Motor neuron (in vitro differentiated cells): Measurements from ENCODE around the gene RAD51AP1. TPM values are rescaled to one million over a fixed set of nuclear protein-coding genes. Genes with fewer than 3 reads are reported as not detected.
A peak's percentile ranks its signal among the peaks of the same experiment; 100 is the strongest.

Source experiments
- ATAC-seq, 8 experiments: fragments of 200-7000 bp; cut with Tn5 transposase; replicated peaks in 6 of 8; 2 replicates each; pipeline ENCODE4 v1.8.0; 2021; ENCODE audit warnings: mild to moderate bottlenecking in 8 of 8, moderate library complexity in 8 of 8
- H3K27ac ChIP-seq, 2 donors: fragments of 250-450 bp; sonication (Bioruptor Pico); 2 replicates each; pipeline ENCODE4 v1.9.0; 2021; ENCODE audit warnings: antibody characterized with exemption in 2 of 2, mild to moderate bottlenecking in 2 of 2, moderate library complexity in 1 of 2
- H3K4me1 ChIP-seq, 2 donors: fragments of 250-450 bp; sonication (Bioruptor Pico); replicated peaks in 1 of 2; 2 replicates each; pipeline ENCODE4 v1.6.1; 2021; ENCODE audit warnings: antibody characterized with exemption in 2 of 2, mild to moderate bottlenecking in 2 of 2, moderate library complexity in 1 of 2
- H3K4me3 ChIP-seq, 5 donors: fragments of 250-450 bp; sonication (Bioruptor Pico); 2 replicates each; pipeline ENCODE4 v1.9.0; 2021; ENCODE audit warnings: antibody characterized with exemption in 5 of 5, mild to moderate bottlenecking in 5 of 5, moderate library complexity in 4 of 5
- WGBS, 10 experiments: fragments of 450-650 bp; shearing (Covaris generic); methylation state at CpG; one replicate each; pipeline ENCODE4 v1.0.0; 2022; 5-methylcytosine and 5-hydroxymethylcytosine counted together
- in situ Hi-C, 9 experiments: fragments of 400-800 bp; cut with MboI; loops; one replicate each; pipeline ENCODE4 v1.15.0; 2021; ENCODE audit warnings: low sequenced_read_pairs in 9 of 9, low pct_unique_long_range_greater_than_20kb in 2 of 9; ENCODE audit not compliant: unreplicated experiment in 9 of 9
- total RNA-seq, 8 experiments: library from RNA; unstranded; fragments of 300-600 nt; gene quantifications; 2 replicates each; pipeline versions ENCODE4 v1.2.3 to v1.2.4, GENCODE V29; 2022

The RAD51AP1 gene
- total RNA-seq, 8 experiments from 2014 or later = 0.25 to 32.1 (median 5.5) TPM

GRCh38 chr12:4555804-4556203 lies 17.1 kb downstream of the RAD51AP1 start:
- in situ Hi-C loops = loop anchor here in 2 of 9 experiments (25.0 kb wide), 1 partner anchor 206 kb away; no protein-coding TSS in a partner anchor
- ATAC-seq = no peak

DNA sequence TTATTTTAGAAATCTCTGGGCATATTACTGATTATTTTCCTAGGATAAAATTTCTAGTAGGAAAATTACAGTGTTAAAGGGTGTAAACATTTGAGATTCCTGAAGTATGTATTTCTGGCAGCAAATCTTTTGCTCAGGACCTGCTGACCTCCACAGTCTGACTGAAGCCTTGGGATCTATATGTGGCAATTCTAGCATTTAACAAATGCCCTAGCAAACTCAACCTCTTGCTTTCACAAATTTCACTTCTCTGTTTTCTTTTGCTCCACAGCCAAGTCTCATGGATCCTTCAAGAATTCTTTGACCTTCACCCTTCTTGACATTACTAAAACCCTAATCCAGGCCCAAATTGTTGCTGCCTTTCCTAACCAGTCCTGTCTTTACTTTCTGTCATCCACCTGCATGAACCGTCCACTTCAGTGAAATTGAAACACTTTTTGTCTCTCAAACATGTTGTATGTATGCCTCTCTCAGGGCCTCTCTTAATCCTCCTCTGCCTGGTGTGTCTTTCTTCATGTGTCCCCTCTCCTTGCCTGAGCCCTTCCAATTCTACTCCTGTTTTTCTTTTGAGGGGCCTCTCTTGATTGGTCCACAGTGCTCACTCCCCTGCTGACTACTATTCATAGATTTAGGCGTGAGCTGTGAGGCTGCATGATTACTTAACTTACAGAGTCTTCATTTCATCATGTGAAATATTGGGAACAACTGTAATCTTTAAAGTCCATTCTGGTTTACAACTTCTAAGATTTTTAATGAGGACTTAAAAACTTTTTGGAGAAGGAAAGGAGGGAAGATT lies 18.2 kb downstream of the RAD51AP1 start:
- Histone ChIP-seq H3K27ac (no peak overlapping the region), H3K4me1 (peaks cover 3 to 4% of the 10 kb centered on the region in 2 donors), H3K4me3 (no peak overlapping the region)
- no peak for ATAC-seq
- in situ Hi-C loops = loop anchor here in 2 of 9 experiments (25.0 kb wide), 1 partner anchor 205 kb away; no protein-coding TSS in a partner anchor
- 65 to 100% (median 88%) methylated on average over 1 to 2 of the region's 2 CpGs; no CpG with 5 or more reads in 1 of the 10 experiments for WGBS, 10 experiments

More at GRCh38 chr12:4555804-4556203, 17.1 kb downstream of the RAD51AP1 start:
- Histone ChIP-seq H3K4me1 (no peaks in the 10 kb centered on the region), H3K4me3 (no peak overlapping the region), H3K27ac (no peak overlapping the region)
- 75 to 100% (median 90%) methylated on average over 1 to 2 of the region's 2 CpGs; no CpG with 5 or more reads in 2 of the 10 experiments for WGBS, 10 experiments

- in situ Hi-C loops = loop anchor here in 2 of 9 experiments (25.0 kb wide), 1 partner anchor 205 kb away; no protein-coding TSS in a partner anchor
- WGBS, 10 experiments = 0 to 100% (median 93%) methylated on average over 1 to 5 of the region's 5 CpGs
- no peak overlapping the region for H3K27ac ChIP-seq
Measured at GRCh38 chr12:4557586-4557985, 18.9 kb downstream of the RAD51AP1 start.

GRCh38 chr12:4558171-4558570 lies 19.5 kb downstream of the RAD51AP1 start:
- in situ Hi-C loops = loop anchor here in 2 of 9 experiments (25.0 kb wide), 1 partner anchor 204 kb away; no protein-coding TSS in a partner anchor
- WGBS, 10 experiments = 88 to 100% (median 100%) methylated on average over 1 to 2 of the region's 2 CpGs; no CpG with 5 or more reads in 2 of the 10 experiments
- no peak for ATAC-seq
- Histone ChIP-seq H3K27ac (no peak overlapping the region), H3K4me1 (peaks cover 10 to 15% of the 10 kb centered on the region in 2 donors), H3K4me3 (no peak overlapping the region)

More at GRCh38 chr12:4557586-4557985, 18.9 kb downstream of the RAD51AP1 start:
- H3K4me1 ChIP-seq = peaks cover 6 to 9% of the 10 kb centered on the region in 2 donors
- no peak for ATAC-seq
- H3K4me3 ChIP-seq = no peak overlapping the region

- in situ Hi-C loops = loop anchor here in 2 of 9 experiments (25.0 kb wide), 1 partner anchor 200 kb away; no protein-coding TSS in a partner anchor
- 0 to 21% (median 11%) methylated on average over 2 to 22 of the region's 44 CpGs; no CpG with 5 or more reads in 4 of the 10 experiments for WGBS, 10 experiments
- H3K4me1 ChIP-seq = peaks cover 10 to 16% of the 10 kb centered on the region in 2 donors
- peak; percentile 98 to 100 (median 99) for ATAC-seq
- peak within 1 kb of the TSS; percentile 7 to 22 (median 13) for H3K4me3 ChIP-seq
- H3K27ac ChIP-seq = peak within 1 kb of the TSS; percentile 6 to 60
Measured at GRCh38 chr12:4562034-4562657, 23.5 kb downstream of the RAD51AP1 start, which contains the start of gene DYRK4. Gene DYRK4 (plus strand): TSS chr12:4562208. CDS start chr12:4562246, 38 bp downstream.

GRCh38 chr12:4563336-4563735 lies 24.6 kb downstream of the RAD51AP1 start:
- no peak for ATAC-seq
- Histone ChIP-seq H3K4me1 (peaks cover 10 to 16% of the 10 kb centered on the region in 2 donors), H3K4me3 (no peak overlapping the region), H3K27ac (no peak overlapping the region)
- WGBS, 10 experiments = 20 to 100% (median 93%) methylated on average over 1 to 3 of the region's 3 CpGs; no CpG with 5 or more reads in 1 of the 10 experiments
- in situ Hi-C loops = loop anchor here in 2 of 9 experiments (25.0 kb wide), 1 partner anchor 199 kb away; no protein-coding TSS in a partner anchor

- no peak for ATAC-seq
- in situ Hi-C loops = loop anchor here in 2 of 9 experiments (25.0 kb wide), 1 partner anchor 197 kb away; no protein-coding TSS in a partner anchor
- WGBS, 10 experiments = 53 to 100% (median 86%) methylated on average over 1 to 5 of the region's 5 CpGs
- no peak overlapping the region for H3K27ac ChIP-seq
- no peak overlapping the region for H3K4me3 ChIP-seq
- peaks cover 10 to 16% of the 10 kb centered on the region in 2 donors for H3K4me1 ChIP-seq
Measured at GRCh38 chr12:4564818-4565217, 26.1 kb downstream of the RAD51AP1 start.

GRCh38 chr12:4566474-4566873 lies 27.8 kb downstream of the RAD51AP1 start:
- in situ Hi-C loops = loop anchor here in 2 of 9 experiments (25.0 kb wide), 1 partner anchor 196 kb away; no protein-coding TSS in a partner anchor
- no peak for ATAC-seq
- Histone ChIP-seq H3K27ac (no peak overlapping the region), H3K4me1 (peaks cover 10 to 16% of the 10 kb centered on the region in 2 donors), H3K4me3 (no peak overlapping the region)
- 40 to 100% (median 90%) methylated on average over 1 to 2 of the region's 2 CpGs for WGBS, 10 experiments

DNA sequence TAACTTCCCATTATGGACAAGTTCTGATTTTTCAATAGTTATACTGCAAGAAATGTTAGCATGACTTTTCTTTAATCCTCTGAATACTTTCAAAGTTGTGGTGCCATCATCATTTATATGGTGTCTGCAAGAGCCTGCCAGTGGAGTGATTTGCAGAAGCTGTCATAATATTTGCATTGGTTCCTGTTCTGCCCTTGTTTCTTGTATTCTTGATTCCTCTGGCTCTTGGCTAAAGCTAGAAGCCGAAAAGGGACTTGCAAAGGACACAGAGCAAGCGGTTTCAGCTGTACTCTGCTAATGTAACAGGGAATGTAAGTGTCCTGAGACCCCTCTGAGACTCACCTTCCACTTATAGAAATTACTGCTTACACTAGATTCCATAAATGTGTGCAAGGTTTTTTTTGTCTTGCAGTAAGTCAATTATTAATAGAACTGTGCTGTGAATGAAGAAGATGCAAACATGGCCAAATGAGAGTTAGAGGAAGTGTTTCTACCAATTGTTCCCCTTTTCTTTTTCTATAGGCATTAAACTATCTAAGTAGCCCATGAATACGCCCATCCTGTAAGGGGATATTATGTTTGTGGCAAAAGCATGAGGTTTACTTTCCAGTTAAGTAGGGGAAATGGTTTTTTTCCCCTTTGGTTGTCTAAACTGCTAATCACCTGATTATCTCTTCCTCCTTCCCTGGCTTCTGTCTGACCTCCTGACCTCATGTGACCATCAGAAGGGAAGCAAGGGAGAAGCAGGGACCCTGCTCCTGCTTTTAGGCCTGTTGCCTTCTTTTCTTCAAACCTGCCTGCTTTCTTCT lies 28.6 kb downstream of the RAD51AP1 start:
- Histone ChIP-seq H3K4me3 (no peak overlapping the region), H3K4me1 (peaks cover 7 to 10% of the 10 kb centered on the region in 2 donors), H3K27ac (no peak overlapping the region)
- in situ Hi-C loops = loop anchor here in 2 of 9 experiments (25.0 kb wide), 1 partner anchor 195 kb away; no protein-coding TSS in a partner anchor
- WGBS, 10 experiments = 34 to 100% (median 79%) methylated on average over 1 to 3 of the region's 3 CpGs; no CpG with 5 or more reads in 1 of the 10 experiments
- no peak for ATAC-seq

- no peak for ATAC-seq
- Histone ChIP-seq H3K4me1 (no peaks in the 10 kb centered on the region), H3K27ac (no peak overlapping the region), H3K4me3 (no peak overlapping the region)
- WGBS, 10 experiments = 81 to 100% (median 96%) methylated on average over 2 to 4 of the region's 4 CpGs; no CpG with 5 or more reads in 3 of the 10 experiments
- in situ Hi-C loops = loop anchor here in 2 of 9 experiments (25.0 kb wide), 1 partner anchor 193 kb away; no protein-coding TSS in a partner anchor
Measured at GRCh38 chr12:4569261-4569660, 30.6 kb downstream of the RAD51AP1 start.

DNA sequence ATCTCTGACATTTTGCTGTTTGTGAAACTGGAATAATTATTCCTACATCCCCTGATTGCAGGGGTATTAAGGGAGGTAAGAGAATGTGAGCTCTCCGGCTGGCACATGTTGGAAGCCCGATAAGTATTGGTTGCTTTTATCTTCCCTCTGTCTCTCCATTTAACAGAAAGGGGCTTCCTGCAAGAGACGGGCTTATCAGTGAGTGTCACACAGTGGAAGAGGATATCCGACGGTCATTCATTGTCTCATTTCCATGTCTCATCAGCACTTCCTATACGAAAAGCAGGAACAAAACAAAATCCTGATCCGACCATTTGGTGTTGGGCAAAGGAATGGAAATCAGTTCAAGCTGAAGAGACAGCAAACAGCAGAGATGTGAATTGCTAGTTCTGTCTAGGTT lies 34.0 kb downstream of the RAD51AP1 start:
- H3K27ac ChIP-seq = no peak overlapping the region
- no peak for ATAC-seq
- 68 to 100% (median 98%) methylated on average over 1 to 7 of the region's 7 CpGs; no CpG with 5 or more reads in 2 of the 10 experiments for WGBS, 10 experiments
- in situ Hi-C loops = loop anchor here in 2 of 9 experiments (25.0 kb wide), 1 partner anchor 190 kb away; no protein-coding TSS in a partner anchor
- no peak overlapping the region for H3K4me3 ChIP-seq
- no peaks in the 10 kb centered on the region for H3K4me1 ChIP-seq
